ENCODE results near the gene FOSB. TPM values are rescaled to one million over a fixed set of nuclear protein-coding genes. Genes with fewer than 3 reads are reported as not detected.

FOSB gene
- polyA plus RNA-seq, 1 donor from 2014 or later, result 2.1 TPM

DNA sequence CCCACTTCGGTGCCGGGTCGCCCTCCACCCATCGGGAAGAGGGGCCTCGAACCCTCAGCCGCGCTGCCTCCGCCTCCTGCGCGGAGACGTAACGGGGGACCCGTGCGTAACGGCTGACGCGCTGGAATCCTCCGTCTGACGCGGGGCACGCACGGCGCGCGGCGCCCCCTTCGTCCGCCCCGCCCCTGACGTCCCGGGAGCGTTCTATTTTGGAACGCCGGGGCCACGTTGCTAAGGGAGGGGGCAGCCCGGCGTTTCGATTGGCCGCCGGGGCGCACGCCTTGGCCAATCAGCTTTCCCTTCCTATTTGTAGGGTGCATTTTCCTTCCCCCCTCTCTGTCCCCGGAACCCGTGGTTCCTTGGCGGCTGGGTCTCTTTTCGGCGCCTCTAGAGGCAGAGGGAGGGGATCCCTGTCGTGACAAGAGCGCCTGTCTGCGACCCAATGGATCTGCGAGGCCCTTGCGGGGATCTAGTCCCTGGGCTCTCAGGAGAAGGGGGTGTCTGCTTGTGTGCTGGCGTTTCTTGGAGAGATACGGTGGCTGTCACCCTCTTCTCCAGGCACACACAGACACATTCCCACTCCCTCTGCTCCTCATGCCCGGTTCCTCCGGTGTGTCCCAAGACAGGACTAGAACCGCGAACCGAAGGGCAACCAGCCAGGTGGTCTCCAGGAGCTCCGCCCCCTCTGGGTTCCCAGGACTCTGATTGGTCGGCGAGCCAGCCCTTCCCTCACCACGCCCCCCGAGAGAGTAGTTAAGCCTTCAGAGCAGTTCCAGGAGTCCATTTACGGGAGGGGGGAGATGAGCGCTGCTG lies 1.5 kb downstream of the FOSB start:
- Histone ChIP-seq H3K9ac (ENCODE audit: low read length) (peak overlapping the region; percentile 74), H3K4me3 (ENCODE audit: low read length) (peak overlapping the region; percentile 71), H3K27me3 (ENCODE audit: insufficient read depth, low read depth, low read length) (peaks cover 20% of the 10 kb centered on the region), H3F3A (ENCODE audit: insufficient read depth, low read length, poor library complexity, severe bottlenecking) (no peaks in the 10 kb centered on the region), H4K20me1 (ENCODE audit: insufficient read depth) (no peaks in the 10 kb centered on the region), H2AFZ (ENCODE audit: low read depth, low read length) (peak overlapping the region; percentile 47), H3K4me2 (ENCODE audit: low read length) (peak overlapping the region; percentile 47), H3K36me3 (ENCODE audit: insufficient read depth, low read length) (no peaks in the 10 kb centered on the region), H3K9me3 (ENCODE audit: low read length) (no peaks in the 10 kb centered on the region), H3K79me2 (replicated peaks; ENCODE audit: insufficient read depth, low read length) (no peaks in the 10 kb centered on the region), H3K27ac (ENCODE audit: low read length) (peak overlapping the region; percentile 70), H3K9me2 (ENCODE audit: insufficient read depth, low read length) (no peaks in the 10 kb centered on the region)
- TF ChIP-seq, protein P1, sequence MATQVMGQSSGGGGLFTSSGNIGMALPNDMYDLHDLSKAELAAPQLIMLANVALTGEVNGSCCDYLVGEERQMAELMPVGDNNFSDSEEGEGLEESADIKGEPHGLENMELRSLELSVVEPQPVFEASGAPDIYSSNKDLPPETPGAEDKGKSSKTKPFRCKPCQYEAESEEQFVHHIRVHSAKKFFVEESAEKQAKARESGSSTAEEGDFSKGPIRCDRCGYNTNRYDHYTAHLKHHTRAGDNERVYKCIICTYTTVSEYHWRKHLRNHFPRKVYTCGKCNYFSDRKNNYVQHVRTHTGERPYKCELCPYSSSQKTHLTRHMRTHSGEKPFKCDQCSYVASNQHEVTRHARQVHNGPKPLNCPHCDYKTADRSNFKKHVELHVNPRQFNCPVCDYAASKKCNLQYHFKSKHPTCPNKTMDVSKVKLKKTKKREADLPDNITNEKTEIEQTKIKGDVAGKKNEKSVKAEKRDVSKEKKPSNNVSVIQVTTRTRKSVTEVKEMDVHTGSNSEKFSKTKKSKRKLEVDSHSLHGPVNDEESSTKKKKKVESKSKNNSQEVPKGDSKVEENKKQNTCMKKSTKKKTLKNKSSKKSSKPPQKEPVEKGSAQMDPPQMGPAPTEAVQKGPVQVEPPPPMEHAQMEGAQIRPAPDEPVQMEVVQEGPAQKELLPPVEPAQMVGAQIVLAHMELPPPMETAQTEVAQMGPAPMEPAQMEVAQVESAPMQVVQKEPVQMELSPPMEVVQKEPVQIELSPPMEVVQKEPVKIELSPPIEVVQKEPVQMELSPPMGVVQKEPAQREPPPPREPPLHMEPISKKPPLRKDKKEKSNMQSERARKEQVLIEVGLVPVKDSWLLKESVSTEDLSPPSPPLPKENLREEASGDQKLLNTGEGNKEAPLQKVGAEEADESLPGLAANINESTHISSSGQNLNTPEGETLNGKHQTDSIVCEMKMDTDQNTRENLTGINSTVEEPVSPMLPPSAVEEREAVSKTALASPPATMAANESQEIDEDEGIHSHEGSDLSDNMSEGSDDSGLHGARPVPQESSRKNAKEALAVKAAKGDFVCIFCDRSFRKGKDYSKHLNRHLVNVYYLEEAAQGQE (IDR thresholded peaks at IDR 0.05; ENCODE audit: borderline replicate concordance), result peak; percentile 44
- peak; percentile 74 for TF ChIP-seq MXI1 (conservative IDR thresholded peaks at IDR 0.05; ENCODE audit: poor library complexity, severe bottlenecking)
- TF ChIP-seq RAD21 (conservative IDR thresholded peaks at IDR 0.05), result no peak
- no peak for TF ChIP-seq TAF1 (IDR thresholded peaks at IDR 0.05; ENCODE audit: low read depth)
- TF ChIP-seq EZH2 (IDR thresholded peaks at IDR 0.05; ENCODE audit: borderline replicate concordance, insufficient read depth, low read length, poor library complexity, severe bottlenecking), result no peak
- peak; percentile 31 for TF ChIP-seq POLR2AphosphoS5 (IDR thresholded peaks at IDR 0.05)
- peak; percentile 85 for TF ChIP-seq EP300 (conservative IDR thresholded peaks at IDR 0.05; ENCODE audit: poor library complexity, severe bottlenecking)
- TF ChIP-seq, protein P2, sequence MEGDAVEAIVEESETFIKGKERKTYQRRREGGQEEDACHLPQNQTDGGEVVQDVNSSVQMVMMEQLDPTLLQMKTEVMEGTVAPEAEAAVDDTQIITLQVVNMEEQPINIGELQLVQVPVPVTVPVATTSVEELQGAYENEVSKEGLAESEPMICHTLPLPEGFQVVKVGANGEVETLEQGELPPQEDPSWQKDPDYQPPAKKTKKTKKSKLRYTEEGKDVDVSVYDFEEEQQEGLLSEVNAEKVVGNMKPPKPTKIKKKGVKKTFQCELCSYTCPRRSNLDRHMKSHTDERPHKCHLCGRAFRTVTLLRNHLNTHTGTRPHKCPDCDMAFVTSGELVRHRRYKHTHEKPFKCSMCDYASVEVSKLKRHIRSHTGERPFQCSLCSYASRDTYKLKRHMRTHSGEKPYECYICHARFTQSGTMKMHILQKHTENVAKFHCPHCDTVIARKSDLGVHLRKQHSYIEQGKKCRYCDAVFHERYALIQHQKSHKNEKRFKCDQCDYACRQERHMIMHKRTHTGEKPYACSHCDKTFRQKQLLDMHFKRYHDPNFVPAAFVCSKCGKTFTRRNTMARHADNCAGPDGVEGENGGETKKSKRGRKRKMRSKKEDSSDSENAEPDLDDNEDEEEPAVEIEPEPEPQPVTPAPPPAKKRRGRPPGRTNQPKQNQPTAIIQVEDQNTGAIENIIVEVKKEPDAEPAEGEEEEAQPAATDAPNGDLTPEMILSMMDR (IDR thresholded peaks at IDR 0.05; ENCODE audit: poor library complexity, severe bottlenecking), result peak; percentile 34
- peak; percentile 34 for TF ChIP-seq SMC3 (conservative IDR thresholded peaks at IDR 0.05; ENCODE audit: poor library complexity)

DNA sequence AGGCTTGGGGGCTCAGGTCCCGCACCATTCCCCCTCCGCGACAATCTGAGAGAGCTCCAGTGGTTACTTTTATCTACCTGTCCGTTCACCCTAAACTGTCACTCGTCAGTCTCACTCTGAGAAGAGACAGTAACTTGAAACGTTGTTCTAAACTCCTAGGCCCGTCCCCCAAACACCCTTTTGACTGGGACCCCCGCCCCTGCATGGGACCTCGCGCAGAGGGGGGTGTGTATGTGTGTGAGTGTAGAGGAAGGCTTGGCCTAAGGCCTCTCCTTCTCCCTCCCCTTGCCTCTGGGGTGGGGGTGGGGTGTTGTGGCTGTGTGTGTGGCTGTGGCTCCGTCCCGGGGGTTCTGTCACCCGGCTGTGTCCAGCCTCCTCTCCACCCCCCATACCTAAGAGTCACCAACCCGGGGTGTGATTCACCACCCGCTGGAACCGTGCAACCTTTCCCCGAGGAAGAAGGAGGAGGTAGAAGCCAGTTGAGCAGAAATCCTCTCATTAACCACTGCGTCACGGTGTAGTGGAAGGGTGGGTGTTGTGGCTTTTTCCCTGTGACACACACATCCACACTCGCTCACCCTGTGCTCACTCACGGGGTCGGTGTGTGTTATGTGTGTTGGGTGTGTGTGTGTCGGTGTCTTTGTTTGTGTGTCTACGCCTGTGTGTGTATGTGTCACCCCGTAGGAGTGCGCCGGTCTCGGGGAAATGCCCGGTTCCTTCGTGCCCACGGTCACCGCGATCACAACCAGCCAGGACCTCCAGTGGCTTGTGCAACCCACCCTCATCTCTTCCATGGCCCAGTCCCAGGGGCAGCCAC lies 2.4 kb downstream of the FOSB start:
- Histone ChIP-seq H3K4me3 (ENCODE audit: low read length) (peak overlapping the region; percentile 71), H3K9me3 (ENCODE audit: low read length) (no peaks in the 10 kb centered on the region), H4K20me1 (ENCODE audit: insufficient read depth) (no peaks in the 10 kb centered on the region), H3K27ac (ENCODE audit: low read length) (no peak overlapping the region), H3K27me3 (ENCODE audit: insufficient read depth, low read depth, low read length) (peaks cover 20% of the 10 kb centered on the region), H3F3A (ENCODE audit: insufficient read depth, low read length, poor library complexity, severe bottlenecking) (no peaks in the 10 kb centered on the region), H3K9ac (ENCODE audit: low read length) (peak overlapping the region; percentile 74), H3K9me2 (ENCODE audit: insufficient read depth, low read length) (no peaks in the 10 kb centered on the region), H2AFZ (ENCODE audit: low read depth, low read length) (no peak overlapping the region), H3K36me3 (ENCODE audit: insufficient read depth, low read length) (no peaks in the 10 kb centered on the region), H3K79me2 (replicated peaks; ENCODE audit: insufficient read depth, low read length) (no peaks in the 10 kb centered on the region), H3K4me2 (ENCODE audit: low read length) (peak overlapping the region; percentile 47)
- TF ChIP-seq EZH2 (IDR thresholded peaks at IDR 0.05; ENCODE audit: borderline replicate concordance, insufficient read depth, low read length, poor library complexity, severe bottlenecking) (no peak), POLR2AphosphoS5 (IDR thresholded peaks at IDR 0.05) (no peak), TAF1 (IDR thresholded peaks at IDR 0.05; ENCODE audit: low read depth) (no peak), RAD21 (conservative IDR thresholded peaks at IDR 0.05) (no peak)
- TF ChIP-seq, protein P2 (IDR thresholded peaks at IDR 0.05; ENCODE audit: poor library complexity, severe bottlenecking), result no peak
- TF ChIP-seq, protein P1 (IDR thresholded peaks at IDR 0.05; ENCODE audit: borderline replicate concordance), result no peak
